Trophoblast cell (in vitro differentiated cells and primary cell): ENCODE data around the gene PCNX1.
A peak's percentile ranks its signal among the peaks of the same experiment; 100 is the strongest.
"Not testable (repeated sequence)": the region's sequence is repeated elsewhere in the genome, so short reads cannot be mapped to it uniquely, and the experiment has no call there.

ENCODE experiments used
- DNase-seq, 2 donors: peaks; one replicate each; pipeline ENCODE4 v3.0.0-alpha.2; 2016
- H2AFZ ChIP-seq: 2 replicates; pipeline ENCODE4 v1.6.1; 2013; ENCODE audit warnings: low read length, moderate library complexity, mild to moderate bottlenecking; ENCODE audit not compliant: insufficient read depth, poor library complexity
- H2AK5ac ChIP-seq: 2 replicates; pipeline ENCODE4 v1.6.1; 2013; ENCODE audit warnings: mild to moderate bottlenecking, low read length
- H2BK120ac ChIP-seq: 2 replicates; pipeline ENCODE4 v1.6.1; 2013; ENCODE audit warnings: low read length, mild to moderate bottlenecking, moderate library complexity; ENCODE audit not compliant: insufficient read depth, poor library complexity
- H2BK12ac ChIP-seq: 2 replicates; pipeline ENCODE4 v1.6.1; 2013; ENCODE audit warnings: mild to moderate bottlenecking, low read length, moderate library complexity
- H2BK5ac ChIP-seq: 2 replicates; pipeline ENCODE4 v1.6.1; 2013; ENCODE audit warnings: low read length, low read depth, moderate library complexity, mild to moderate bottlenecking; ENCODE audit not compliant: poor library complexity
- H3K14ac ChIP-seq: 2 replicates; pipeline ENCODE4 v1.6.1; 2013; ENCODE audit warnings: mild to moderate bottlenecking, low read length
- H3K18ac ChIP-seq: 2 replicates; pipeline ENCODE4 v1.6.1; 2013; ENCODE audit warnings: mild to moderate bottlenecking, low read length
- H3K23ac ChIP-seq: 2 replicates; pipeline ENCODE4 v1.6.1; 2013; ENCODE audit warnings: low read length
- H3K27ac ChIP-seq: 2 replicates; pipeline ENCODE4 v1.5.1; 2013; ENCODE audit warnings: low read depth, mild to moderate bottlenecking, inconsistent platforms, low read length, moderate library complexity
- H3K27me3 ChIP-seq: 2 replicates; pipeline ENCODE4 v1.6.1; 2013; ENCODE audit warnings: inconsistent platforms, mild to moderate bottlenecking, low read length, moderate library complexity; ENCODE audit not compliant: insufficient read depth
- H3K36me3 ChIP-seq, 2 experiments: 1 replicate in 1 of 2; 2 replicates in 1 of 2; pipeline ENCODE4 v1.6.1; 2013; ENCODE audit warnings: low read length in 2 of 2, mild to moderate bottlenecking in 2 of 2, moderate library complexity in 1 of 2; ENCODE audit not compliant: insufficient read depth in 2 of 2, control insufficient read depth in 1 of 2
- H3K4ac ChIP-seq: 2 replicates; pipeline ENCODE4 v1.6.1; 2013; ENCODE audit warnings: low read depth, mild to moderate bottlenecking, low read length, moderate library complexity
- H3K4me1 ChIP-seq, 2 experiments: 1 replicate in 1 of 2; 2 replicates in 1 of 2; pipeline ENCODE4 v1.6.1; 2013; ENCODE audit warnings: low read length in 2 of 2, mild to moderate bottlenecking in 2 of 2, moderate library complexity in 1 of 2; ENCODE audit not compliant: insufficient read depth in 2 of 2, control insufficient read depth in 1 of 2
- H3K4me2 ChIP-seq: 2 replicates; pipeline ENCODE4 v1.6.1; 2013; ENCODE audit warnings: inconsistent platforms, mild to moderate bottlenecking, low read length, moderate library complexity
- H3K4me3 ChIP-seq: 2 replicates; pipeline ENCODE4 v1.5.1; 2013; ENCODE audit warnings: mild to moderate bottlenecking, low read depth, low read length, inconsistent platforms
- H3K79me1 ChIP-seq: one replicate; pipeline ENCODE4 v1.6.1; 2013; ENCODE audit warnings: low read length
- H3K79me2 ChIP-seq: 2 replicates; pipeline ENCODE4 v1.6.1; 2013; ENCODE audit warnings: low read length, mild to moderate bottlenecking; ENCODE audit not compliant: control insufficient read depth, insufficient read depth, poor library complexity
- H3K9ac ChIP-seq: 2 replicates; pipeline ENCODE4 v1.6.1; 2013; ENCODE audit warnings: mild to moderate bottlenecking, low read length
- H3K9me3 ChIP-seq: 2 replicates; pipeline ENCODE4 v1.6.1; 2013; ENCODE audit warnings: low read depth, mild to moderate bottlenecking, control low read depth, inconsistent platforms, low read length; ENCODE audit not compliant: insufficient read depth
- H4K12ac ChIP-seq: 2 replicates; pipeline ENCODE4 v1.6.1; 2013; ENCODE audit warnings: low read depth, mild to moderate bottlenecking, low read length, moderate library complexity
- H4K8ac ChIP-seq: 2 replicates; pipeline ENCODE4 v1.6.1; 2013; ENCODE audit warnings: low read depth, mild to moderate bottlenecking, low read length, moderate library complexity
- H4K91ac ChIP-seq: one replicate; pipeline ENCODE4 v1.6.1; 2013; ENCODE audit warnings: low read depth, mild to moderate bottlenecking, low read length, moderate library complexity
- WGBS: extraction: QIAGEN DNeasy Blood & Tissue Kit; methylation state at CpG from one replicate; pipeline ENCODE4 v1.1.7; 2013; ENCODE audit warnings: missing lambda C conversion rate; ENCODE audit not compliant: insufficient read length, insufficient coverage; ENCODE audit errors: extremely low coverage; 5-methylcytosine and 5-hydroxymethylcytosine counted together

PCNX1 gene

DNA sequence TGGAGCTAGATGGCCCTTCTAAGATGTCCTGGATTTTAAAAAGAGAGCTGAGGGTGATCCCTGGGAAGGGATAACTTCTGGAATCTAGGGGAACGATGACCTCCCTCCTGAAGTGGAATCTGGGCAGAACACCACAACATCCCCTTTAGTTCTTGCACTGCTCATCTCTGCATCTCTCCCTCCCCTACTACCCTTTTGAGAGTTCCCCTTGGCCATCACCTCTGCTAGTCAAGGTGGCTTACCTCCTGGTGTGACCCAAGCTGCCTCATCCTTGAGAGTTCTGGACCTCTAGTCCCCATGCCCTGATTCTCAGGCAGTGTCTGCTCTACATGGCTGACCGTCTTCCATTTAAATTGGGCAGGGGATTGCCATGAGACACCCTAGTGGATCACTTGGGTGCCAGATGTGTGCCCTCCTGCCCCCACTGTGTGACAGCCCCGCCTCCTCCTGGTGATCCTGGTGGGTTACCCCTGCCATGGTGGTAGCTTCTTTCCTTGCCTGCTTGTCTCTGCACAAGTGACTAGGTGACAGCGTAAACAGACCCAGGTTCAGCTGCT, 216.4 kb downstream of the PCNX1 start:
- Histone ChIP-seq H3K18ac (no peak overlapping the region), H2AK5ac (no peak overlapping the region), H2BK5ac (no peak overlapping the region), H3K23ac (no peak overlapping the region), H3K36me3 (peaks cover 3% of the 10 kb centered on the region in 2 experiments), H3K79me1 (peaks cover 3% of the 10 kb centered on the region), H3K4me2 (no peak overlapping the region), H3K9ac (no peak overlapping the region), H3K79me2 (no peaks in the 10 kb centered on the region), H3K27me3 (no peaks in the 10 kb centered on the region), H3K9me3 (peaks cover 11% of the 10 kb centered on the region), H2BK120ac (no peak overlapping the region), H3K4me3 (no peak overlapping the region), H2AFZ (no peak overlapping the region), H3K14ac (no peak overlapping the region), H3K4me1 (peaks cover 3% of the 10 kb centered on the region in 2 experiments), H3K27ac (no peak overlapping the region), H4K91ac (no peak overlapping the region), H2BK12ac (no peak overlapping the region), H4K8ac (no peak overlapping the region), H4K12ac (no peak overlapping the region), H3K4ac (no peak overlapping the region)
- WGBS, result no CpG with 5 or more reads among the region's 4 CpGs
- no peak for DNase-seq

DNA sequence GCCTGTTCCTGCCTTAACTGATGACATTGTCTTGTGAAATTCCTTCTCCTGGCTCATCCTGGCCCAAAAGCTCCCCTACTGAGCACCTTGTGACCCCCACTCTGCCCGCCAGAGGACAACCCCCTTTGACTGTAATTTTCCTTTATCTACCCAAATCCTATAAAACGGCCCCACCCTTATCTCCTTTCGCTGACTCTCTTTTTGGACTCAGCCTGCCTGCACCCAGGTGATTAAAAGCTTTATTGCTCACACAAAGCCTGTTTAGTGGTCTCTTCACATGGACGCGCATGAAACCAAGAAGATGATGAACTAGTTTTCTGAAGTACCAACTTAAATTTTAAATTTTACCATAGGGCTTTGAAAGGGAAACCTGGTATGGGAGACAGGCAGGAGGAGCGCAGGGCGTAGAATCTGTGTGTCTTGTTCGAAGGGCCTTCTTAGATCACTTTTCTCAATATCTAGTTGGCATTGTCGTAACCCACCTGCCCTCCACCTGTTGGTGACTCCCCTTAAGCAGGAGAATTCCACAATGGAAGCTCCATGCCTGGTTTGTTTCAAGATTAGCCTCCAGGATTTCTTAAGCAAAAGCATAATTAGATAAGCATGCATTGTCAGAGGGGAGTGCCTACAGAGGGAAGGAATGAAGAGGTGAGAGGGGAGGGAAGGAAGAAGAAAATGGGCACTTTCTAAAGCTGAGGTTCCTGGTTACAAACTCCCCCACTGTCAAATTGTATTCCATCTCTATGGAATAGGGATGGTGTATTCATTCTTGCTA, 222.6 kb downstream of the PCNX1 start:
- H3K9ac ChIP-seq, H3K4me3 ChIP-seq, H3K79me1 ChIP-seq, H4K8ac ChIP-seq, H2BK5ac ChIP-seq, H3K14ac ChIP-seq, H4K12ac ChIP-seq, H3K79me2 ChIP-seq, H4K91ac ChIP-seq, H2AK5ac ChIP-seq, H3K4ac ChIP-seq, H3K9me3 ChIP-seq, H3K18ac ChIP-seq, H3K23ac ChIP-seq, H3K36me3 ChIP-seq, H2BK120ac ChIP-seq, H2BK12ac ChIP-seq, H3K27me3 ChIP-seq, H2AFZ ChIP-seq, H3K4me1 ChIP-seq: not testable (repeated sequence)
- WGBS, result no CpG with 5 or more reads among the region's 9 CpGs
- peak overlapping the region; percentile 23 for H3K4me2 ChIP-seq
- DNase-seq, result peak in 1 of 2 donors; percentile 66
- H3K27ac ChIP-seq, result peak overlapping the region; percentile 12

DNA sequence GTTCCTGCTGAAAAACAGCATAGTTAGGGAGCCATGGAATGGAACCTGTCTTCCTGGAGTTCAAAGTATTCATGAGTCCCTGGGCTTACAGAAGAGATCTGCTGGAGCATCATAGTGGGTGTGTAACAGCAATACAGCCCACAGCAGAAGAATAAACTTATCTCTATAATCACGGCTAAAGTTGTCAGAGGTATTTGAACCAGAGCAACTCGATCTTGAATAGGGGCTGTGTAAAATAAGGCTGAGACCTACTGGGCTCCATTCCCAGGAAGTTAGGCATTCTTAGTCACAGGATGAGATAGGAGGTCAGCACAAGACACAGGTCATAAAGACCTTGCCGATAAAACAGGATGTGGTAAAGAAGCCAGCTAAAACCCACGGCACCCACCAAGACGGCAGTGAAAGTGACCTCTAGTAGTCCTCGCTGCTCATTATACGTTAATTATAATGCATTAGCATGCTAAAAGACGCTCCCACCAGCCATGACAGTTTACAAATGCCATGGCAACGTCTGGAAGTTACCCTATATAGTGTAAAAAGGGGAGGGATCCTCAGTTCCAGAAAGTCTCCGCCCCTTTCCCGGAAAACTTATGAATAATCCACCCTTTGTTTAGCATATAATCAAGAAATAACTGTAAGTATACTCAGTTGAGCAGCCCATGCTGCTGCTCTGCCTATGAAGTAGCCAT, 223.4 kb downstream of the PCNX1 start:
- H3K4me1 ChIP-seq, result peaks cover 4 to 9% of the 10 kb centered on the region in 2 experiments
- no peak overlapping the region for H2BK12ac ChIP-seq
- no peaks in the 10 kb centered on the region for H3K79me1 ChIP-seq
- H4K91ac ChIP-seq, result no peak overlapping the region
- H3K36me3 ChIP-seq, result no peaks in the 10 kb centered on the region
- H3K4me2 ChIP-seq, result peak overlapping the region; percentile 23
- peak; percentile 79 to 93 for DNase-seq
- no peak overlapping the region for H2BK120ac ChIP-seq
- no peak overlapping the region for H3K18ac ChIP-seq
- H3K23ac ChIP-seq, result no peak overlapping the region
- no peaks in the 10 kb centered on the region for H3K27me3 ChIP-seq
- H3K9me3 ChIP-seq, result no peaks in the 10 kb centered on the region
- H3K14ac ChIP-seq, result no peak overlapping the region
- H4K12ac ChIP-seq, result no peak overlapping the region
- peak overlapping the region; percentile 12 for H3K27ac ChIP-seq
- no peak overlapping the region for H2AFZ ChIP-seq
- no peak overlapping the region for H4K8ac ChIP-seq
- H3K79me2 ChIP-seq, result no peaks in the 10 kb centered on the region
- no peak overlapping the region for H2AK5ac ChIP-seq
- no peak overlapping the region for H2BK5ac ChIP-seq
- no CpG with 5 or more reads among the region's 11 CpGs for WGBS
- H3K4me3 ChIP-seq, result no peak overlapping the region
- no peak overlapping the region for H3K4ac ChIP-seq
- H3K9ac ChIP-seq, result no peak overlapping the region

DNA sequence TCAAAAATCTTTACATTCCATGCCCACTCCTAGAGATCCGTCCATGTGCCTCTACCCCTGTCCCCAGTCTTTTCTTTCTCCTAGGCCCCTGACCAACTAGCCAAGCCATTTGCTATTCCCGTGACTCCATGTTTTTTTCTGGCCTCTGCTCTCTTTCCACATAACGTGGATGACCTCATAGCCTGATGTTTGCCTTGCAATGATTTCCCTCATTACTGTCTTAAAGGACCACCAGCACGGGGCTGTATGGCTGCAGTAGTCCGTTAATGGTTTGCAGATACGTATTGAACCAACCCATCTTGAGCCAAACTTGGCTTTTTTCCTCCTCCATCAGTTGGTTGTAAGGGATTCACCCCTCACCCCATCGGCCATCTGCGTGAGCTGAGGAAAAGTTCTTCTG, 226.0 kb downstream of the PCNX1 start:
- H3K36me3 ChIP-seq, result no peaks in the 10 kb centered on the region
- H3K14ac ChIP-seq, result no peak overlapping the region
- no peaks in the 10 kb centered on the region for H3K27me3 ChIP-seq
- H4K8ac ChIP-seq, result no peak overlapping the region
- no peak for DNase-seq
- no peak overlapping the region for H3K18ac ChIP-seq
- H4K12ac ChIP-seq, result no peak overlapping the region
- no peak overlapping the region for H4K91ac ChIP-seq
- no peak overlapping the region for H2BK12ac ChIP-seq
- peaks cover 5% of the 10 kb centered on the region for H3K9me3 ChIP-seq
- H3K4ac ChIP-seq, result no peak overlapping the region
- no peak overlapping the region for H2BK120ac ChIP-seq
- H3K4me3 ChIP-seq, result no peak overlapping the region
- H2BK5ac ChIP-seq, result no peak overlapping the region
- no peak overlapping the region for H3K23ac ChIP-seq
- H3K4me1 ChIP-seq, result peaks cover 4 to 9% of the 10 kb centered on the region in 2 experiments
- no CpG with 5 or more reads among the region's 8 CpGs for WGBS
- no peak overlapping the region for H3K27ac ChIP-seq
- no peaks in the 10 kb centered on the region for H3K79me2 ChIP-seq
- H3K4me2 ChIP-seq, result no peak overlapping the region
- H2AFZ ChIP-seq, result no peak overlapping the region
- H3K79me1 ChIP-seq, result no peaks in the 10 kb centered on the region
- no peak overlapping the region for H3K9ac ChIP-seq
- H2AK5ac ChIP-seq, result no peak overlapping the region
